KMS-11 (cell line): Measurements from ENCODE around the gene ZNF597.
"Not testable (repeated sequence)": the region's sequence is repeated elsewhere in the genome, so short reads cannot be mapped to it uniquely, and the experiment has no call there.

Source experiments
- H2AFZ ChIP-seq: fragments of 200-600 bp; sonication (generic); 2 replicates; pipeline ENCODE4 v1.6.1; 2016; ENCODE audit warnings: antibody characterized with exemption, mixed run types, low read depth
- H3K27ac ChIP-seq: fragments of 200-600 bp; sonication (generic); 2 replicates; pipeline ENCODE4 v1.6.1; 2016; ENCODE audit warnings: mild to moderate bottlenecking, mixed run types
- H3K27me3 ChIP-seq: fragments of 200-600 bp; sonication (generic); 2 replicates; pipeline ENCODE4 v1.6.1; 2017; ENCODE audit warnings: mild to moderate bottlenecking, low read depth, mixed run types, moderate library complexity; ENCODE audit not compliant: insufficient read depth
- H3K36me3 ChIP-seq: fragments of 200-600 bp; sonication (generic); 2 replicates; pipeline ENCODE4 v1.6.1; 2017; ENCODE audit warnings: mild to moderate bottlenecking, mixed run types; ENCODE audit not compliant: insufficient read depth
- H3K4me1 ChIP-seq: fragments of 200-600 bp; sonication (generic); 2 replicates; pipeline ENCODE4 v1.6.1; 2016; ENCODE audit warnings: mild to moderate bottlenecking, low read depth, mixed run types; ENCODE audit not compliant: poor library complexity, severe bottlenecking
- H3K4me2 ChIP-seq: fragments of 200-600 bp; sonication (generic); 2 replicates; pipeline ENCODE4 v1.7.0; 2016; ENCODE audit warnings: mild to moderate bottlenecking, mixed run types
- H3K4me3 ChIP-seq: fragments of 200-600 bp; sonication (generic); IDR thresholded peaks from 2 replicates; pipeline ENCODE4 v1.6.1; 2017; ENCODE audit warnings: low read depth, low read length, mixed read lengths; ENCODE audit not compliant: insufficient read depth
- H3K79me2 ChIP-seq: fragments of 200-600 bp; sonication (generic); 2 replicates; pipeline ENCODE4 v1.6.1; 2016; ENCODE audit warnings: low read depth, mixed run types; ENCODE audit not compliant: insufficient read depth
- H3K9ac ChIP-seq: fragments of 200-600 bp; sonication (generic); 2 replicates; pipeline ENCODE4 v1.6.1; 2016; ENCODE audit warnings: mild to moderate bottlenecking, mixed run types
- H4K20me1 ChIP-seq: fragments of 200-600 bp; sonication (generic); 2 replicates; pipeline ENCODE4 v1.6.1; 2016; ENCODE audit warnings: mild to moderate bottlenecking, mixed run types; ENCODE audit not compliant: insufficient read depth
- CTCF ChIP-seq: fragments of 200-600 bp; sonication (generic); conservative IDR thresholded peaks from 2 replicates; pipeline ENCODE4 v1.6.1; 2017; ENCODE audit warnings: low read depth, mild to moderate bottlenecking, antibody characterized with exemption, low read length, moderate library complexity, mixed read lengths

Gene ZNF597

DNA sequence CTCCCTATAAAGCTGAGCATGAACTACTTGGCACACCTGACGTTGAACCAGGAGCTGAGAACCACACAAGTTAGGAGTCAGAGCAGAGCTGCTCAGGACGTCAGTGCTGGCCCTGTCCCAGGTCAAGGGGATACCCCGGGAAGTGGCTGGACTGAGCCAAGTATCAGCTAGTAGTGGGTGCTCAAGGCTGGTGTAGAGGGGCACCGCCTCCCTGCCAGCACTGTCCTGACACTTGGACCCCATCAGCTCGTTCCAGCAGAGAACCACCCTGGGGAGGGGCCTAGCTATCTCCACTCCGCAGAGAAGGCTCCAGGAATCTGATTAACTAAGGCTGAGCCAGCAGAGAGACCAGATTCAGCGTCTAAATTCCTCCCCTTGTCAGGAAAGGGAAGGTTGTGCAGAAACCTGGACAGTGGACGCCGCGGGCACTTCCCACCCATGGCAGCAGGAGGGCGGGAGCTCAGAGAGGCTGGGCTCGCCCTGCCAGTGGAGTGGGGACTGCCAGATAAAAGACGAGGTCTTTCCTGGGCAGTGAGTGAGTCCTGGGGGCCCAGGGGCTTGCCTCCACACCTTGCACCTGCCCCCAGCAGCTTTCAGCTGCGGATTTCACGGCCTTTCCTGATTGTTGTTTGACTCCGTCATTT lies 31.0 kb upstream of the ZNF597 start:
- no peak for TF ChIP-seq CTCF
- Histone ChIP-seq H3K4me3 (no peak overlapping the region), H3K4me1 (no peaks in the 10 kb centered on the region), H3K9ac (no peak overlapping the region), H3K36me3 (peaks cover 8% of the 10 kb centered on the region; the same call in 1 of the 2 replicates), H3K79me2 (peaks cover 98% of the 10 kb centered on the region), H3K27ac (no peak overlapping the region), H3K27me3 (no peaks in the 10 kb centered on the region), H2AFZ (no peak overlapping the region), H3K4me2 (no peak overlapping the region), H4K20me1 (peaks cover 25% of the 10 kb centered on the region; the same call in 1 of the 2 replicates)

DNA sequence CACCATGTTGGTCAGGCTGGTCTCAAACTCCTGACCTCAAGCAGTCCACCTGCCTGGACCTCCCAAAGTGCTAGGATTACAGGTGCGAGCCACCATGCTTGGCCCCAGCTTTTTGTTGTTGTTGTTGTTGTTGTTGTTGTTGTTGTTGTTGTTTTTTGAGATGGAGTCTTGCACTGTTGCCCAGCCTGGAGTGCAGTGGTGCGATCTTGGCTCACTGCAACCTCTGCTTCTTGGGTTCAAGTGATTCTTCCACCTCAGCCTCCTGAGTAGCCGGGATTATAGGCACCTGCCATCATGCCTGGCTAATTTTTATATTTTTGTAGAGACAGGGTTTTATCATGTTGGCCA lies 30.3 kb upstream of the ZNF597 start:
- not testable (repeated sequence) for H3K4me3 ChIP-seq, H3K4me1 ChIP-seq, H3K4me2 ChIP-seq, H3K9ac ChIP-seq, H3K27ac ChIP-seq, H2AFZ ChIP-seq, H3K36me3 ChIP-seq, H3K27me3 ChIP-seq
- H4K20me1 ChIP-seq = peaks cover 25% of the 10 kb centered on the region; the same call in 1 of the 2 replicates
- H3K79me2 ChIP-seq = peaks cover 98% of the 10 kb centered on the region

- Histone ChIP-seq H3K36me3 (peaks cover 5% of the 10 kb centered on the region; the same call in 1 of the 2 replicates), H3K4me3 (no peak overlapping the region), H4K20me1 (peaks cover 25% of the 10 kb centered on the region; the same call in 1 of the 2 replicates), H3K79me2 (peaks cover 98% of the 10 kb centered on the region), H3K4me1 (no peaks in the 10 kb centered on the region), H2AFZ (no peak overlapping the region), H3K9ac (no peak overlapping the region), H3K4me2 (no peak overlapping the region), H3K27ac (no peak overlapping the region), H3K27me3 (no peaks in the 10 kb centered on the region)
- TF ChIP-seq CTCF = no peak
These were observed 29.7 kb upstream of the ZNF597 start for GRCh38 chr16:3472878-3473595.

DNA sequence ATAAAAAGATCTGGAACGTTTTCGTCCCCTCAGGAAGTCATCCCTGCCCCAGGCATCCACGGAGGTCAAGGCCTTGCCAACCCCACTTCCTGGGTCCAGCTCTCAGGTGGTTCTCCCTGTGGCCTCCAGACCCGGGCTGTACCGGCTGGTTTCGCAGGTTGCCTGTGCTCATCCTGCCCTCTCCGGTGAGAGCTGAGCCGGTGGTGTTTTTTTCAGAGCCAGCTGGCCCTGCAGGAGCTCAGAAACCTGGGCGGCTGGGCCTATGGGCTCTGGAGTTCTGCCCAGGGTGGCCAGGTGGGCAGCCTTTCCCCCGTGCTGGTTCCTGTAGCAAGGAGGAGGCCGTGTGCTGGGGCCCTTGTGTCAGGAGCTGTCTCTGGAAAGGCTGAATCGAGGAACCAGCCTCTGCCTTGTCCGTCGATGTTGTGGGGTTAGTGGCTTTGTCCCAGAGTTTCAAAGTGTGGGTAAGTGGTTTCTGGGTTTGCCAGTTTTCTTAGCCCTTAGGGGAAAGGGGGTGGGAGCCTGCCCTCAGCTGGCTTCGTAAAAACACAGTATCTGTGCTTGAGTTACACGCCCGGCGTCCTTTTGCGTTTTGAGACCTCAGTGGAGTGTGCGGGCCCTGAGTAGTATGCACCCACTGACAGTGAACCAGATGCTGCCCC lies 28.3 kb upstream of the ZNF597 start:
- no peak overlapping the region for H3K27ac ChIP-seq
- peaks cover 10% of the 10 kb centered on the region for H3K4me1 ChIP-seq
- H3K4me2 ChIP-seq = no peak overlapping the region
- no peak overlapping the region for H3K4me3 ChIP-seq
- H3K36me3 ChIP-seq = peaks cover 11% of the 10 kb centered on the region; the same call in 1 of the 2 replicates
- H3K9ac ChIP-seq = no peak overlapping the region
- H4K20me1 ChIP-seq = peaks cover 25% of the 10 kb centered on the region; the same call in 1 of the 2 replicates
- H2AFZ ChIP-seq = no peak overlapping the region
- no peak for TF ChIP-seq CTCF
- H3K27me3 ChIP-seq = no peaks in the 10 kb centered on the region
- peaks cover 100% of the 10 kb centered on the region for H3K79me2 ChIP-seq
